ENCODE results near the gene OR4F15.

GRCh38 chr15:101820781-101821180 is 8.8 kb downstream of the OR4F15 start:
- TF ChIP-seq CTCF (IDR thresholded peaks at IDR 0.05) (no peak), EZH2 (IDR thresholded peaks at IDR 0.05; ENCODE audit: borderline replicate concordance, insufficient read depth, low read depth, low read length, poor library complexity, severe bottlenecking) (no peak)
